COLO829 (cell line): ENCODE results near the gene RUSC2.
"Not testable (repeated sequence)": the region's sequence is repeated elsewhere in the genome, so short reads cannot be mapped to it uniquely, and the experiment has no call there.

Experiments
- DNase-seq: peaks from one replicate; pipeline ENCODE4 v3.0.0; 2012; ENCODE audit warnings: low spot score

The RUSC2 gene

DNA sequence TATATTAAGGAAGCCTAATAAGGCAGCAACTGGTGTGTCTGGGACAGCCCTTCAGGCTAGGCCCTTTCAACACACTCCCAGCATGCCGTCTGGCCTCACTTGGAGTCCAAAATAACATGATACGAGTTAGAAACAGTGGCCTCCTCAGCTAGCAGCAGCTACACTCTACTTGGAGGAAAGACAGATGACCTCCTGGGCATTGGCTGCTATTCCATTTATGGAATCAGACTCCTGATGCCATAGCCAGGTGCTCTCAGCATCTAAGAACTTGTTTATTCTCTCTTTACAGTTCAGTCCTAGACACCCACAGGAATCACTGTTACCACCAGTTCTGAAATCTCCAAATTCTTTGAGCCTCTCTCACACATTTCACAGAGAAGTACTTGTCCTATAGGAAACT is 31.8 kb downstream of the RUSC2 start:
- DNase-seq = no peak

- no peak for DNase-seq
These were observed 32.3 kb downstream of the RUSC2 start for GRCh38 chr9:35522187-35522586.

DNA sequence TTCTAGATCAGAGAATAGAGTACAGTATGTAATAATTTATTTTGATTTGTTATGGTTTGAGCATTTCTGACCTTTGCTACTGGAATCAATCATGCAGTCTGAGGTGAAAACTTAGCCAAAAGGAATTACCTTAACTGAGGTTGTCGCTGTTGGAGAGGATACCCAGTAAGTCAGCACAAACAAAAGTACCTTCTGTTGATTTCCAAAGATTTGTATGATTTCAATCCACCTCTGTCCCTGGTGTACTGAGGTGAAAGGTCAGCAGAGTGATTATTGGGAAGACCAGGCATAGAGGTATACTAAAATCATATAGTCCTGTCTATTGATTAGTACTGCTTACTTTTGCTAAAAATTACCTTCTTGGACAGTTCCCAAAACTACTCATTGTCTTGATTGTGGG is 32.8 kb downstream of the RUSC2 start:
- DNase-seq = no peak

DNA sequence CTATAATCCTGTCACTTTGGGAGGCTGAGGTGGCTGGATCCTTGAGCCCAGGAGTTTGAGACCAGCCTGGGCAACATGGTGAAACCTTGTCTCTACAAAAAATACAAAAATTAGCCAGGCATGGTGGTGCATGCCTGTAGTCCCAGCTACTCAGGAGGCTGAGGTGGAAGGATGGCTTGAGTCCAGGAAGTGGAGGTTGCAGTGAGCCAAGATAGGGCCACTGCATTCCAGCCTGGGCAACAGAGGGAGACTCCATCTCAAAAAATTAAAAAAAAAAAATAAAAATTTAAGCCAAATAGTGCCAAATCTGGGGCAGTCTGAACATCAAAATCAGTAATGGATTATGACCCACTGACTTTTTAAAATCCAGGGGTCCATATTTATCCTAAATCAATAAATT is 33.6 kb downstream of the RUSC2 start:
- not testable (repeated sequence) for DNase-seq

DNA sequence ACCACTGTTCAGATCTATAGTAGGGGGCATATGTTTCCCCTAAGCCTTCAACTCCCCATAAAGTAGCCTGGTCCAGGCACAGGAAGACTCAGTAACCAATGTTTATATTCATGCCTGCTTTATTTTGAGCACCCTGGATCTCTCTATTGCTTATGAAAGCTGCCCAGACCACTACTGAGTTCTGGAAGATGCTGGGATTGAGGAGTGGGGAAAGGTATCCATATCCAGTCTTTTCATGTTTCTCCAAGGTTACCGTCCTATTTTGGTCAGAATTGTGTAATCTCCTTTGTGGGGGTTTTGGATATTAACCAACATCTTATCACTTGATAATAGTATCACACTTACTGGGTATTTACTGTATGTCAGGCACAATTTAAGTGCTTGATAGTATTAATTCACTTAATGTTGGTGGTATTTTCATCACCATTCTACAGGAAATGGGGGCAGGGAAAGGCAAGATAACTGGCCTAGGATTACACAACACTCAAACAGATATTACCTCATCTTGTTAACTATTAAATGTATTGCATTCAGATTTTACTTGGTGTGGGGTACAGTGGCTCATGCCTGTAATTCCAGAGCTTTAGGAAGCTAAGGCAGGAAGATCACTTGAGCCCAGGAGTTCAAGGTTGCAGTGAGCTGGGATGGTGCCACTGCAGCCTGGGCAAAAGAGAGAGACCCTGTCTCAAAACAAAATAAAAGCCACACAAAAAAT is 36.3 kb downstream of the RUSC2 start:
- DNase-seq = no peak

DNA sequence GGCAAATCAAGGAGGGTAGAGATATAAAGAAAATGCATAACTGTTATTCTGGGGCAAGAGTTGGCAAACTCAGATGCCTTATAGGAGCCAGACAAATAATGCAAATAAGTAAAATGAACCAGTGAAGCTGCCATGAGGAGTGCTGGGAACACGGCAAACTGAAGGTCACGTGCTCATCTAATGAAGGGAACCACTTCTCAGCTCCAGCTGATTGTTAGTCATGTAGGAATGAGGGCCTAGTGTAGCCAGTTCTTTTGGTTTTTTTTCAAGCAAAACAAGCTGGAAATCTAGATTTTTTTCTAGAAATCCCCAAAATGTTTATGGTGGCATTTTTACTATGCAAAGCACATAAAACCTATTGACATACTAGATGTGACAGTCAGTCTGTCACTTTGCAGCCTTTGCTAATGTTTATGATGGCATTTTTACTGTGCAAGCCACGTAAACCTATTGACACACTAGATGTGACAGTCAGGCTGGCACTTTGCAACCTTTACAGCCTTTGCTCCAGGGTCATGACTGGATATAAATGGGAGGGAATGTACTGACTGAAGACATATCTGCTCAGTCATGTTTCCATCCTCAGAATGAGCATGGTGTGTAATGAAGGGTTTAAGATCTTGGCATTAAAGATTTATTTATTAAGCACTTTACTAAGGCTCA is 39.4 kb downstream of the RUSC2 start:
- no peak for DNase-seq

DNA sequence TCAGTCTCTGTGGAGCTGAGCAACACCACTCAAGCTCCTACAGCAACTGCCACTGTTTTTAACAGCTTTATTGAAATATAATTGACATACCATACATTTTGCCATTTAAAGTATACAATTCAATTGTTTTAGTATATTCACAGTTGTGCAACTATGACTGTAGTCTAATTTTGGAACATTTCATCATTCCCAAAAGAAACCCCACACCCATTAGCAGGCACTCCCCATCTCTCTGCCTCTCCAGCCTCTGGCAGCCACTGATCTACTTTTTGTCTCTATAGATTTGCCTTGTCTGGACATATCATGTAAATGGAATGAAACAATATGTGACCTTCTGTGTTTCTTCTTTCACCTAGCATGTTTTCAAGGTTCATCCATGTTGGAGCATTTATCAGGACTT is 43.5 kb downstream of the RUSC2 start:
- no peak for DNase-seq

- DNase-seq = not testable (repeated sequence)
These were observed 45.0 kb downstream of the RUSC2 start for GRCh38 chr9:35534921-35535320.

DNA sequence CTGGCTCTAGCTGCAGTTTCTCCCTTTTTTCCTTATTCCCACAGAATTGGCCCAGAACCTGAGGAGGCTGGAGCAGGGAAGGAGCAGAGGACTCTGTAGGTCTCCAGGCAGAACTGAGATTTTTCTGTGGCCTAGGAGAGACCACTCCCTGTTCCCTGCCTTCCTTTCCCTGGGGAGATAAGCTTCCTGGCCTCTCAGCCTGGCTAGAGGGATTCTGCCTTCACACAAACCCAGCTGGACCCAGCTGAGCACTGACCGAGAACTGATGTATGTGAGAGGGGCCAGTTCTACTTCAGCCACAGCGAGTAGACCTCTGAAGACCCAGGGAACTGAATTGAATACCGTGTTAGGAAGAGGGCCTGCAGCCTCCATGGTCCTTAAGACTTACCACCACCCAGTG is 48.0 kb downstream of the RUSC2 start:
- no peak for DNase-seq

DNA sequence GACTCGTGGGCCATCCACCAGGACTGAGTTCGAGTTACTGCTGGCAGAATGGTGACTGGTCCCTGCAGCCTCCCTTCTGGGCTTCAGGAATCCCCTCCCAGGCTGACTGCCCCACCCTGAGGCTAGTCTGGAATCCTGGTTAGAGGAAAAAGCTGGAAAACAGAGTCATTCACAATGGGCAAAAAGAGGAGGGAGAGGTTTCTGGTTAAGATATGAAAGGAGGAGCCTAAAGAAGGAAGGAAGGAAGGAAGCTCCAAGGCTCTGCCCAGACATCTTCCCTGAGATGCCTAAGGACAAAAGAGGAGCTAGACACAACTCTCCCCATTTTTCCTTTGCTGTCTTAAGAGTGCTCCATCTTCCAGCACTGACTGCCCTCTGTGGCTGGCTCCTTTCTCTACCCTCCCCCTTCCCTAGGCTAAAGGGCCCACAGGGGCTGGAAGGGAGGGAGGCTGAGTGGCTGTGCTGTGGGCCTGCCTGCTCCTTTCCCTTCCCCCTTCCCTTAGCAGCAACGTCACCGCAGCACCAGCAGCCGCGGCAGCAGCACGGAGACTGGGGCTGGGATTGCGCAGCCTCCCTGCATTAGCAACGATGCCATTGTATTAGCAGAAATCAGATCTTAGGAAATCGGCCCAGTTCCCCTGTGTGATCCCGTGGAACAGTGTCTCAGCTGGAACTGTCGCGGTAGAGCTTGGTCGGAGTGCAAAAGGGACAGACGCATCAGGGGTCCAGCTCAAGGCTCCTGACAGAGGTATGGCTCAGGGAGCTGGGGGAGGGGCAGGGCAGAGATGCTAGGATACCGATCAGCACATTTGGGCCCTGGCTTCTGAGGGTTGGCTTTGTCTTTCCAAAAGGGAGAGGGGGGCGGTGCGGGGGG is 48.7 kb downstream of the RUSC2 start:
- no peak for DNase-seq
